AG08395 (cell line): ENCODE results near the gene HMGB2.

Source experiments
- DNase-seq: peaks from one replicate; pipeline ENCODE4 v3.0.0; 2012; ENCODE audit warnings: mixed read lengths, low spot score

Gene HMGB2

DNA sequence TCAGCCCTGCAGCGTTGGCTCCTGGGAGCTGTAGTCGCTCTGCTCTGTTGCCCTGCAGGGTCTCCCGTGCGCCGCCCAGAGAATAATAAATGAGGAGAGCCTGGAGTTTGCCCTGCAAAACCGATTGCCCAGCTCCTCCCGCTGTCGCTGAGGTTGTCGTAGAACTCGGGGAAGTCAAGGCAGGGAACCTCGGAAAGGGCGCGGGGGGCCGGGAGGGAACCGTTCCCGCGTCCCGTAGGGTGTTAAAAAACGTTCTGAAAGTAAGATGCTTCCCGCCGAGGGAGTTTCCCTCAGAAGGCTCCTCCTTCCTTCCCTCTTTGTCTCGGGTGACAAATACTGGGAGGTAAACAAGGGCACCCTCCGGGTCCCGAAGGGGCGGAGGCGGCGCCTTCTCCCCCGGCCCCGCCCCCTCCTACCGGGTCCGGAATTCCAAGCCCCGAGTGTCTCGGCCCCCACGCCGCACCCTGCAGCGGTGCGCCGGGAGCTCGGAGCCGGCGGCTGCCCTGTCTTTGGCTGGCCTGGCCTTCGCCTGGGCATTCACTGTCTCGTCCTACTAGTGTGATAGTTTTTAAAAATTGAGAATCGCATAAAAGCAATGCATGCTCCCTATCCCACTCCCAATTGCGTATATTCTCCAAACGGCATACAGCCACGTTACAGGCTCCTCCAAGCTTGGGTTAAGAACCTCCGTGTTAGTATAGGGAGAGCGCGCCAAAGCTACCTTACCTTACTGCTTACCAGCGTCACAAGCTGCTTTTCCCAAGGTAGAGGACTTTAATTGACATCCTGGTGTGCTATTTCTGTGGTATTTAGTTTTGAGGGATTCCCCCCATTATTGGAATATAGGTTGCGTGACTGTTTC, 964 bp upstream of the HMGB2 start:
- DNase-seq: peak; percentile 87

DNA sequence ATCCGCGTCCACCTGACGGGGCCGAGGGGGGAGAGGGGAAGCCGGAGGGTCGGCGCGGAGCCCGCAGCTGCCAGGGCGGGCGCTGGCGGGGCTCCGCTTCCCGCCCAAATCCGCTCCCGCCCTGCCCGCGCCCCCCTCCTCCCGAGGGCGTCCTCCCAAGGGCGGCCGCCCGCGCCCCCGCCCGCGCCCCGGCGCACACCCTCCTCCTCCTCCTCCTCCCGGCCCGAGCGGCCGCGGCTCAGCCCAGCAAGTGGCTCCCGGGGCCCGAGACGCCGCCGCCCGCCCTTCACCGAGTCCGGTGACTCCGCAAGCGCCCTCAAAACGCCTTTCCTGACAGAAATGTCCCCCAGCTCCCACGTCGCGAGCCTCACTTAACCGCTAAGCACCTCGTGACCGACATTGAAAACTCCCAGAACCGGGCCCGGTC, 487 bp downstream of the HMGB2 start:
- peak; percentile 14 for DNase-seq

DNA sequence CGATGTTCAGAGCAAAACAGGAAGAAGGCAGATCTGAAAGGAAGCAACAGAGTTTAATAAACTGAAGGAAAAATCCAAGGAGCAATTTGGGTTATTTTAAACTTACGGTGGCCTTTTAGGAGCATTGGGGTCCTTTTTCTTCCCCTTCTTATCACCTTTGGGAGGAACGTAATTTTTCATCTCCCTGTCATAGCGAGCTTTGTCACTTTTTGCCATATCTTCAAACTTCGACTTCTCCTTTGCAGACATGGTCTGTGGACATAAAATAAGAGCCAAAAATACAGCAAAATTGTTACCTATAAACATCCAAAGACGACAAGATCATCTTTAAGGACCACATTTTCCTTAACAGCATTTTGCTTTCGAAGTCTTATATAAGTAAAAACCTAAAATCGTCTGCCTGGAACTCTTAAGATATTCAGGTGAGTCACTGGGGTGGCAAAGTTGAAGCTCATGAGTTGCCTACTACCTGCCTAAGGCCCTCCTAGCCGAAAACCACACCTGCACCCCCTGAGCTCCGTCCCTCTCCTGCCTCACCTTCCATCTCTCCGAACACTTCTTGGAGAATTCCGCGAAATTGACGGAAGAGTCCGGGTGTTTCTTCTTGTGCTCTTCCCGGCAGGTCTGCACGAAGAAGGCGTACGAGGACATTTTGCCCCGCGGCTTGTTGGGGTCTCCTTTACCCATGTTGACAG, 1.0 kb downstream of the HMGB2 start:
- DNase-seq: no peak

DNA sequence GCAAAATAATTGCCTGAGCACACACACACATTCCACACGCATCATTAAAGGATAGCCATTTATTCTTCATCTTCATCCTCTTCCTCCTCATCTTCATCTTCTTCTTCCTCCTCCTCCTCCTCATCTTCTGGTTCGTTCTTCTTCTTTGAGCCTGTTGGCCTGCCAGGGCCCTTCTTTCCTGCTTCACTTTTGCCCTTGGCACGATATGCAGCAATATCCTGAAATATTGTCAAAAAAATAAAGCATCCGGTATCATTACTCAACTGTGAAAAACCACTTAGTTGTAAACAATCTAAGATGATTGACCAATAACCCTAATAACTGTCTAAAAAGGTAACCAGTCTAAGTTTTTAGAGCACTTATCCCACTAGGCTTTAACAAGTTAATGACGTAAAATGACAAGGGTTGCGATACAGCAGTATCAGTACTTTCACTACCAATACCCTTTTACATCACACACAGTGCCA, 2.1 kb downstream of the HMGB2 start:
- DNase-seq: no peak

DNA sequence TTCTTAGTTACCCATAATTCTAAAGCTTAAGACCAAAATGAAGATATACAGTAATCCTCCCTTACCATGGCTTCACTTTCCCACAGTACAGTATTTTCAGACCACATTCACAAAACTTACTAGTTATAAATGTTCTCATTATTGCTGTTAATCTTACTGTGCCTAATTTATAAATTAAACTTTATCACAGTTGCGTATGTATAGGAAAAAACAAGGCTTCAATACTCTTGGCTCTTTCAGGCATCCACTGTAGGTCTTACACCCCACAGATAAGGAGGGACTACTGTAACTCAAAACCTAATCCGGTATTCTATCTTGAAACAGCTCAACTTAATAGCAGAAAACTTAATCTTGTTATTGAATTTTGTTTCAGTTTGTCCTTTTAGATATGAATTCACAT, 3.6 kb downstream of the HMGB2 start:
- no peak for DNase-seq

GRCh38 chr4:173328236-173328901, 5.8 kb downstream of the HMGB2 start:
- no peak for DNase-seq

- no peak for DNase-seq
These were observed 9.0 kb downstream of the HMGB2 start for GRCh38 chr4:173325007-173325736.

DNA sequence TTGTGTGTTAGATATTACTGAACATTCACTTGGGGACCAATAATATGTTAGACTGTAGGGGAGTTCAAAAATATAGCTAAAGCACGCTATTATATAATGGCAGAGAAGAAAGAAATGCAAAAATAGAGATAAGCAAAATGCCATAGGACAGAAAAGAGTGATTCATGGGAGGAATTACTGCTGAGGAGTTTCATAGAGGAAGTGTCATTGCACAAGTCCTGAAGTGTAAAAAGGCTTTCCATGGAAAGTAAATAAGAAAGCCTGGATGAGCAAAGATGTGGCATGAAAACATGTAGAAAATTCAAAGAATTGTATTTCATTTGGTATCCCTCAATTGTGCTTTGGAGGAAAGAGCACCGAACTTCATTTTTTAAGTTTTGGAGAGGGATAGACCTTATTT, 14.5 kb downstream of the HMGB2 start:
- peak; percentile 10 for DNase-seq

DNA sequence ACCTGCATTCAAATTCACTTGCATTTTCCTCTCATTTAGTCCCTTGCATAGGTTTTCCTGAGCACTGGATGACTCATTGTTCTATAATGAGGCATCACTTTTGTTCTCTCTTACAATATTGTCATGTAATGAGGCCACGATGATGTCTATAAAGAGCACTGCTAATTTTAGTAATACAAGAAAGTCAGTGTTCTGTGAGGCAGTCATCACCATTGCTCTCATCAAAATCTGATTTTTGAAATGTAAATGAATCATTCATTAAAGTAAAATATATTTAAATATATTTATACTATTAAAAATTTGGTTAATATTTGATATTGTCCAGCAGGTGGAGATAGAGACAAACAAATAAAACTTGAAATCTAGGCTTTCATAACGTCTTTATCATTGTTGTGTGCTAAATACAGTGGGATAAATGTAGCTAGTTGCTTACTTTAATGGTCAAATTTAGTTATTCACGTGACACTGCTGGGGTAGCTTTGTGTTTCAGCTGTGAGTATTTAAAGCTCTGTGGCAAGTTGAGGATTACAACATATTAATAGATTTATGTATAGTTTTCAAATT, 15.4 kb downstream of the HMGB2 start:
- peak; percentile 31 for DNase-seq

DNA sequence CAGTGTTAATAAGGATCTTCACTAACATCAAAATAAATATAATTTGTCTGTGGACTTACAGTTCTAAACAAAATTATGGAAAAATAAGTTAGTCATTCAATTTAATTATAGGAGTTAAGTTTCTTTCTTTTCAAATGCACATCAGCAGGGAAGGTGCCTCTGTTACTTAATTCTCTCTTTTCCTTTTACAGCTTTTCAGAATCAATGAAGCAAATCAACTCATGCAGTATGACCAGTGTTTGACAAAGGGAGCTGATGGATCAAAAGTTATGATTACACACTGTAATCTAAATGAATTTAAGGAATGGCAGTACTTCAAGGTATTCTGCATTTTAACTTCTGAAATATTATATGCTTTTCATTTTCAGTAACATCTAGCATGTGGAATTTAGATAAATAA, 15.9 kb downstream of the HMGB2 start:
- DNase-seq: no peak

- DNase-seq: no peak
These were observed 17.2 kb downstream of the HMGB2 start for GRCh38 chr4:173317004-173317403.

DNA sequence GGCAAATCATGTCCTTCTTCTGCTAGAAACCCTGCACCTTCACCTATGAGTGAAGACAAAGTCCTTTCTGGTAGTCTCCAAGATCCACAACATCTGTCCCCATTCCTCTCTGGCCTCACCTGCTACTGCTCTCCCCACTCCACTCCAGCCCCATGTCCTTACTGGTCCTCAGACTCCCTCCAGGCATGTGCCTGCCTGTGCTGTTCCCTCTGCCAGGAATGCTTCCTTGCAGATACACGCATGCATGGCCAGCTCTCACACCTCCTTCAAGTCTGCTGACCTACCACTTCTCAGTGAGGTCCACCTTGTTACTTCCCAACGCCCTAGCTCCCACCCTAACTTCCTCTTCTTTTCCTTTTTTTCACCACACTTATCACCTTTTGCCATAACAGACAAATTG, 18.1 kb downstream of the HMGB2 start:
- no peak for DNase-seq

- DNase-seq: no peak
These were observed 19.4 kb downstream of the HMGB2 start for GRCh38 chr4:173314715-173315114.

GRCh38 chr4:173311368-173311767, 22.8 kb downstream of the HMGB2 start:
- no peak for DNase-seq

DNA sequence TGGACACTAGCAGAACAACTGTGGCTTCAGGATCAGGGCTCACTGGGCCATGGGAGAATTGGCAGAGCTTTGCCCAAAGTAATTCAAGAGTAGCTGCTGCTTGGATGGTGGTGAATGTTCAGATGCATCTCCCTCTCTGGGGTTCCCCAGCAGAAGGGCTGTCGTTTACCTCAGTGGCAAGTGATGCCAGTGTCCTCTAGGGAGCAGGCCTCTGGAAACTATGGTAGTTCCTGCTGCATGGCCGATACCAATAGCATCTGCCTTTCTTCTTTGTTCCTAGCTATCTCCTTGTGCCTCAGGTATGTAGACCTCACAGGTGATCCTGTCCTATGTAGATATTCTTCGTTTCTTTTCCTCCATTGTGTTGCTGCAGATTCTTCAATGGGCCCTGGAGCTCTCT, 26.4 kb downstream of the HMGB2 start:
- no peak for DNase-seq

- DNase-seq: peak; percentile 31
These were observed 32.5 kb downstream of the HMGB2 start for GRCh38 chr4:173301518-173302201.

- no peak for DNase-seq
These were observed 39.7 kb downstream of the HMGB2 start for GRCh38 chr4:173294444-173294843.

- no peak for DNase-seq
These were observed 40.5 kb downstream of the HMGB2 start for GRCh38 chr4:173293663-173294062.

DNA sequence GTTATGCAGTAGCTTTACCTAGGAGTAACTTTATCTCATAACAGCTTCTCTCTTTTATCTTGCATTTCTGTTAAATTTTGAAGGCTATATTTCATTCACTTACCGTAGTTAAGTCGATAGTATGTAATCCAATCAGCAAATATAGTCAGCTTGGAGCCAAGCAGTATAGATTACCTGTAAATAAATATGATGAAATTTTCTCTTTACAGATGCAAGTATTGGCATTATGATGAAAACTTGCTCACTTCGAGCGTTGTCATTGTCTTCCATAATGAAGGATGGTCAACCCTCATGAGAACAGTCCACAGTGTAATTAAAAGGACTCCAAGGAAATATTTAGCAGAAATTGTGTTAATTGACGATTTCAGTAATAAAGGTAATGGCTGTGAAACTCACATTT, 42.3 kb downstream of the HMGB2 start:
- DNase-seq: no peak

GRCh38 chr4:173289353-173289727, 44.8 kb downstream of the HMGB2 start:
- no peak for DNase-seq

- no peak for DNase-seq
These were observed 45.3 kb downstream of the HMGB2 start for GRCh38 chr4:173288698-173289352.
